HL-60 (cell line): ENCODE measurements around the gene HDHD5.

ENCODE experiments used
- DNase-seq, 2 experiments: peaks; one replicate each; pipeline ENCODE4 v3.0.0-alpha.2; 2010 to 2020; ENCODE audit warnings: low read depth in 1 of 2, low spot score in 1 of 2
- H3K27ac ChIP-seq: fragments of 250-450 bp; sonication (Bioruptor Pico); replicated peaks from 2 replicates; pipeline ENCODE4 v1.5.1; 2020; ENCODE audit warnings: mild to moderate bottlenecking, moderate library complexity
- H3K27me3 ChIP-seq: fragments of 250-450 bp; sonication (Bioruptor Pico); 2 replicates; pipeline ENCODE4 v1.5.1; 2021; ENCODE audit warnings: mild to moderate bottlenecking, moderate library complexity; ENCODE audit not compliant: insufficient read depth, poor library complexity, severe bottlenecking
- H3K4me3 ChIP-seq: replicated peaks from 2 replicates; pipeline ENCODE4 v1.5.1; 2011; ENCODE audit warnings: mild to moderate bottlenecking, control low read depth, low read length; ENCODE audit not compliant: insufficient read depth
- GABPA ChIP-seq: IDR thresholded peaks from 2 replicates; pipeline ENCODE4 v1.6.1; 2012; ENCODE audit warnings: low read depth
- POLR2AphosphoS5 ChIP-seq: IDR thresholded peaks from 2 replicates; pipeline ENCODE4 v1.6.1; 2012; ENCODE audit warnings: low read depth
- SPI1 ChIP-seq: IDR thresholded peaks from 2 replicates; pipeline ENCODE4 v1.6.1; 2012; ENCODE audit warnings: low read depth, mild to moderate bottlenecking, borderline replicate concordance
- TF ChIP-seq, protein P1 (sequence below): IDR thresholded peaks from 2 replicates; pipeline ENCODE4 v1.6.1; 2012; ENCODE audit warnings: low read depth; ENCODE audit not compliant: insufficient replicate concordance
- TF ChIP-seq, protein P2 (sequence below): IDR thresholded peaks from one replicate; pipeline ENCODE4 v1.5.1; 2011; ENCODE audit warnings: low read length, control low read depth, inconsistent platforms; ENCODE audit not compliant: insufficient read depth

The HDHD5 gene

DNA sequence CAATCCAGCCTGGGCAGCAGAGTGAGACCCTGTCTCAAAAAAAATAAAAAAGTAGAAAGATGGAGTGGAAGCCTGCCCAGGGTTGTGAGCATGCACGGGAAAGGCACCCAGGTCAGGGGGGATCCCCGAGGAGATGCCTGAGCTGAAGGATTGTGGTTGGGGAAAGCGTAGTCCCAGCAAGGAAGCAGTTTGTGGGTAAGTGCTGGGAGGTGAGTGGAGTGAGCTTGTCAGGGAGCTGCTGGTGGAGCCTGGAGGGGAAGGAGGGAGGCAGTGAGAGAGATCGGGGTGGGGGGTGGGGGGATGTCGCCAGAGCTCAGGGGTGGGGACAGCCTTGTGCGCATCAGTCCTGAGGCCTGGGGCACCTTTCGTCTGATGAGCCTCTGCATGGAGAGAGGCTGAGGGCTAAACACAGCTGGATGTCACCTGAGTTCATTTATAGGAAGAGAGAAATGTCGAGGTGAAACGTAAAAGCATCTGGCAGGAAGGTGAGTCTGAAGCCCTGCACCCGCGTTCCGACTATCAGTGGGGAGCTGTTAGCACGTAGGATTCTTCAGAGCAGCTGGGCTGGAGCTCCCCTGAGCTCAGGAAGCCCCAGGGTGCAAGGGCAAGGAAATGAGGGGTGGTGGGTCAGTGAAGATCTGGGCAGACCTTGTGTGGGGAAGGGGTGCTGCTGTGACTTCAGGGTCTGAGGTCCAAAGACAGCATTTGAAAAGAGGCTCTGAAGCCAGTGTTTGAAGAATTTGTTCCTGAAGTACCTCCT lies 48.1 kb downstream of the HDHD5 start:
- Histone ChIP-seq H3K27ac (no peak overlapping the region), H3K4me3 (no peak overlapping the region), H3K27me3 (no peaks in the 10 kb centered on the region)
- no peak for DNase-seq
- TF ChIP-seq, protein P1, sequence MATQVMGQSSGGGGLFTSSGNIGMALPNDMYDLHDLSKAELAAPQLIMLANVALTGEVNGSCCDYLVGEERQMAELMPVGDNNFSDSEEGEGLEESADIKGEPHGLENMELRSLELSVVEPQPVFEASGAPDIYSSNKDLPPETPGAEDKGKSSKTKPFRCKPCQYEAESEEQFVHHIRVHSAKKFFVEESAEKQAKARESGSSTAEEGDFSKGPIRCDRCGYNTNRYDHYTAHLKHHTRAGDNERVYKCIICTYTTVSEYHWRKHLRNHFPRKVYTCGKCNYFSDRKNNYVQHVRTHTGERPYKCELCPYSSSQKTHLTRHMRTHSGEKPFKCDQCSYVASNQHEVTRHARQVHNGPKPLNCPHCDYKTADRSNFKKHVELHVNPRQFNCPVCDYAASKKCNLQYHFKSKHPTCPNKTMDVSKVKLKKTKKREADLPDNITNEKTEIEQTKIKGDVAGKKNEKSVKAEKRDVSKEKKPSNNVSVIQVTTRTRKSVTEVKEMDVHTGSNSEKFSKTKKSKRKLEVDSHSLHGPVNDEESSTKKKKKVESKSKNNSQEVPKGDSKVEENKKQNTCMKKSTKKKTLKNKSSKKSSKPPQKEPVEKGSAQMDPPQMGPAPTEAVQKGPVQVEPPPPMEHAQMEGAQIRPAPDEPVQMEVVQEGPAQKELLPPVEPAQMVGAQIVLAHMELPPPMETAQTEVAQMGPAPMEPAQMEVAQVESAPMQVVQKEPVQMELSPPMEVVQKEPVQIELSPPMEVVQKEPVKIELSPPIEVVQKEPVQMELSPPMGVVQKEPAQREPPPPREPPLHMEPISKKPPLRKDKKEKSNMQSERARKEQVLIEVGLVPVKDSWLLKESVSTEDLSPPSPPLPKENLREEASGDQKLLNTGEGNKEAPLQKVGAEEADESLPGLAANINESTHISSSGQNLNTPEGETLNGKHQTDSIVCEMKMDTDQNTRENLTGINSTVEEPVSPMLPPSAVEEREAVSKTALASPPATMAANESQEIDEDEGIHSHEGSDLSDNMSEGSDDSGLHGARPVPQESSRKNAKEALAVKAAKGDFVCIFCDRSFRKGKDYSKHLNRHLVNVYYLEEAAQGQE: no peak
- TF ChIP-seq GABPA (no peak), POLR2AphosphoS5 (no peak), SPI1 (no peak)
- TF ChIP-seq, protein P2, sequence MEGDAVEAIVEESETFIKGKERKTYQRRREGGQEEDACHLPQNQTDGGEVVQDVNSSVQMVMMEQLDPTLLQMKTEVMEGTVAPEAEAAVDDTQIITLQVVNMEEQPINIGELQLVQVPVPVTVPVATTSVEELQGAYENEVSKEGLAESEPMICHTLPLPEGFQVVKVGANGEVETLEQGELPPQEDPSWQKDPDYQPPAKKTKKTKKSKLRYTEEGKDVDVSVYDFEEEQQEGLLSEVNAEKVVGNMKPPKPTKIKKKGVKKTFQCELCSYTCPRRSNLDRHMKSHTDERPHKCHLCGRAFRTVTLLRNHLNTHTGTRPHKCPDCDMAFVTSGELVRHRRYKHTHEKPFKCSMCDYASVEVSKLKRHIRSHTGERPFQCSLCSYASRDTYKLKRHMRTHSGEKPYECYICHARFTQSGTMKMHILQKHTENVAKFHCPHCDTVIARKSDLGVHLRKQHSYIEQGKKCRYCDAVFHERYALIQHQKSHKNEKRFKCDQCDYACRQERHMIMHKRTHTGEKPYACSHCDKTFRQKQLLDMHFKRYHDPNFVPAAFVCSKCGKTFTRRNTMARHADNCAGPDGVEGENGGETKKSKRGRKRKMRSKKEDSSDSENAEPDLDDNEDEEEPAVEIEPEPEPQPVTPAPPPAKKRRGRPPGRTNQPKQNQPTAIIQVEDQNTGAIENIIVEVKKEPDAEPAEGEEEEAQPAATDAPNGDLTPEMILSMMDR: no peak

DNA sequence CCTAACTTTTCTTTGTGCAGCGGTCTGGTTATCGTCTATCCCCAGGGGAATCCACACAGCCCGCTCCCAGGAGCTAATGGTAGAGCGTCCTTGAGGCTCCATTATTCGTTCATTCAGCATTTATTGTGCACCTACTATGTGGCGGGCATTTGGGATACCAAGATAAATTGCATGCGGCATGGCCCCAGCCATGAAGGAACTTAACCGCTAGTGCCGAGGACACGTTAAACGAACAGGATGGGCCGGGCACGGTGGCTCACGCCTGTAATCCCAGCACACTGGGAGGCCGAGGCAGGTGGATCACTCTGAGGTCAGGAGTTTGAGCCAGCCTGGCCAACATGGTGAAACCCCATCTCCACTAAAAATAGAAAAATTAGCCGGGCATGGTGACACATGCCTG lies 49.1 kb downstream of the HDHD5 start:
- Histone ChIP-seq H3K27me3 (no peaks in the 10 kb centered on the region), H3K4me3 (no peak overlapping the region), H3K27ac (no peak overlapping the region)
- TF ChIP-seq SPI1: no peak
- no peak for TF ChIP-seq GABPA
- TF ChIP-seq POLR2AphosphoS5: no peak
- TF ChIP-seq, protein P2: no peak
- TF ChIP-seq, protein P1: no peak
- no peak for DNase-seq

DNA sequence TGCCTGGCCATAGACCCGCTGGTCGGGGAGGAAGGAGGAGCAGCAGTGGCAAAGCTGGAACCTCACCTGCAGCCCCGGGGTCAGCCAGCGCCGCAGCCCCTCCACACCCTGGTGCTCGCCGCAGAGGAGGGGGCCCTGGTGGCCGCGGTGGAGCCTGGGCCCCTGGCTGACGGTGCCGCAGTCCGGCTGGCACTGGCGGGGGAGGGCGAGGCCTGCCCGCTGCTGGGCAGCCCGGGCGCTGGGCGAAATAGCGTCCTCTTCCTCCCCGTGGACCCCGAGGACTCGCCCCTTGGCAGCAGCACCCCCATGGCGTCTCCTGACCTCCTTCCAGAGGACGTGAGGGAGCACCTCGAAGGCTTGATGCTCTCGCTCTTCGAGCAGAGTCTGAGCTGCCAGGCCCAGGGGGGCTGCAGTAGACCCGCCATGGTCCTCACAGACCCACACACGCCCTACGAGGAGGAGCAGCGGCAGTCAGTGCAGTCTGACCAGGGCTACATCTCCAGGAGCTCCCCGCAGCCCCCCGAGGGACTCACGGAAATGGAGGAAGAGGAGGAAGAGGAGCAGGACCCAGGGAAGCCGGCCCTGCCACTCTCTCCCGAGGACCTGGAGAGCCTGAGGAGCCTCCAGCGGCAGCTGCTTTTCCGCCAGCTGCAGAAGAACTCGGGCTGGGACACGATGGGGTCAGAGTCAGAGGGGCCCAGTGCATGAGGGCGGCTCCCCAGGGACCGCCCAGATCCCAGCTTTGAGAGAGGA lies 49.8 kb downstream of the HDHD5 start:
- H3K27me3 ChIP-seq: no peaks in the 10 kb centered on the region
- H3K27ac ChIP-seq: no peak overlapping the region
- TF ChIP-seq, protein P1: no peak
- TF ChIP-seq, protein P2: no peak
- no peak for TF ChIP-seq POLR2AphosphoS5
- TF ChIP-seq SPI1: no peak
- no peak for TF ChIP-seq GABPA
- DNase-seq: no peak
- H3K4me3 ChIP-seq: no peak overlapping the region
